NAMALWA (cell line): ENCODE results near the gene TXNIP.

Experiments
- DNase-seq: peaks from one replicate; pipeline ENCODE4 v3.0.0-alpha.2; 2015; ENCODE audit warnings: low spot score

The TXNIP gene

DNA sequence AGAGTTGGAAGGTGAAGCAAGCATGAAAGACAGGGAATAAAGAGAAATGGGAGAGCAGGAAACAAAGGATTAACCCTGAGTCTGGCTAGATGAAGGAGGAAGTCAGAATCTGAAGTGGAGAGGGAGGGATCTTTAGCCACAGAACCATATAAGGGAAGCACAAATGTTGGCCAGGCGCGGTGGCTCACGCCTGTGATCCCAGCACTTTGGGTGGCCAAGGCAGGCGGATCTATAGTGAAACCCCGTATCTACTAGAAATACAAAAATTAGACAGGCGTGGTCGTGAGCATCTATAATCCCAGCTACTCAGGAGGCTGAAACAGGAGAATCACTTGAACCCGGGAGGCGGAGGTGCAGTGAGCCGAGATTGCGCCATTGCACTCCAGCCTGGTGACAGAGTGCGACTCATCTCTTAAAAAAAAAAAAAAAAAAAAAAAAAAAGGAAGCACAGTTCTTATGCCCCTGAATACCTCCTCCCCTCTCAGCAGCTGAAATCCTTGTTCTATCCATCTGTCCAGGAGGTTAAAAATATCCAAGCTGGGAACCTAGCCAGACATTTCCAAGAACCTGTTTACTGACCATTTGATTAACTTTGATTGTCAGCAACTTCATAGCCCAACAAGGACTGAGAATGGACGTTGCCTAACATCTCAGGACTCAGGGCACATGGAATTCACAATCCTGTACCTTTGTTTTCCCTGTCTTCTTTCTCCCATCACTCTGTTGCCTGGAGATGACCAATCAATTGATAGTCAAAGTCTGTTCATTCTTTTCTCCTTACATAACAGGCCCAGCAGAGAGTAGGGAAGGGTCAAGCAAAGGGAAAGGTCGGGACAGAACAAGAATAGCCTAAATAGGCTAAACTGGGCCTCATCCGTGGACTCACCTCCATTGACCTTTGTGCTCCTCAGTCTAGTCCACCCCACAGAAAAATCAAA is 10.6 kb downstream of the TXNIP start:
- no peak for DNase-seq

DNA sequence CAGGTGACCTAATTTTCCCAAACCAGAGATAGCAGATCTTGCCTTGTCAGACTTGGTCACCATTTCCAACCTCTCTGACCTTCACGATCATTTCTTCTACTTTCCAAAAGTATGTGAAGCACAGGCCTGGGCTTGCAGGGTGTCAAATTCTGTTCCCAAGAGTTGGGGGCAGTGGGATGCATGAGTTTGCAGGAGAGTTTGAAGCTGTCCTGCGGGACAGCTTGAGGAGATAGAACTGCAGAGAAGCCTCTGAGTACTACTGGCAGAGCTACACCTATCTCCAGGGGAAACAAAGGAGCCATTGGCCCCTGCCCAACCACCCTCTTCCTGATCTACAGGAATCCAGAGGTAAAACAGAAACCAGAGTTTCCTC is 11.3 kb downstream of the TXNIP start:
- DNase-seq: no peak

DNA sequence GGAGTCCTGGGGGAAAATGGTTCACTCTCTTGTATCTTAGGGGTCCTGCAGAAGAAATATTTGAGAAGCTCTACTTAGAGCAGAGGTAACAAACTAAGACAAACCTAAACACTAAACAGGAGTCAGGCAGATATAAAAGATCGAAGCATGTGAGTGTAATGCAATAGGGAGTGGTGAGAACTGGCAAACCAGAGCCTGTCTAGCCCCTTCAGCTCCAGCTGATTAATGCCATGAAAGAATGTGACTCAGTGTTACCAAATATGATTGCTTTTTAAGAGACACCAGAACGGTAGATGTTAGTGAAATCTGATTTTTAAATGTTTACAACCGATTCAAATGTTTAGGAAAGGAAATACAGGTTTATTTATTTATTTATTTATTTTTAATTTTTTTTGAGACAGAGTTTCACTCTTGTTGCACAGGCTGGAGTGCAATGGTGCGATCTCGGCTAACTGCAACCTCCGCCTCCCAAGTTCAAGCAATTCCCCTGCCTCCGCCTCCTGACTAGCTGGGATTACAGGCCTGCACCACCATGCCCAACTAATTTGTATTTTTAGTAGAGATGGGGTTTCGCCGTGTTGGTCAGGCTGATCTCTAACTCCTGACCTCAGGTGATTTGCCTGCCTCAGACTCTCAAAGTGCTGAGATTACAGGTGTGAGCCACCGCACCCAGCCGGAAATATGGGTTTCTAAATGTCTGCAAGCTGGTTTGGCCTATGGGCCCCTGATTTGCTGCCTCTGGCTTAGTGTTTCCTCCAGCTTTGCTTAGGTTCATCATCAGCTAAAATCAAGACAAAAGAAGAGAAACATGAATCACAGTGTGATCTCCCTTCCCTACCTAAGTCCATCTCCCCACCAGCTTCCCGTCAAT is 12.2 kb downstream of the TXNIP start:
- no peak for DNase-seq

GRCh38 chr1:145983206-145983675 is 13.1 kb downstream of the TXNIP start:
- no peak for DNase-seq

- no peak for DNase-seq
These were observed 14.2 kb downstream of the TXNIP start for GRCh38 chr1:145982010-145982723.

DNA sequence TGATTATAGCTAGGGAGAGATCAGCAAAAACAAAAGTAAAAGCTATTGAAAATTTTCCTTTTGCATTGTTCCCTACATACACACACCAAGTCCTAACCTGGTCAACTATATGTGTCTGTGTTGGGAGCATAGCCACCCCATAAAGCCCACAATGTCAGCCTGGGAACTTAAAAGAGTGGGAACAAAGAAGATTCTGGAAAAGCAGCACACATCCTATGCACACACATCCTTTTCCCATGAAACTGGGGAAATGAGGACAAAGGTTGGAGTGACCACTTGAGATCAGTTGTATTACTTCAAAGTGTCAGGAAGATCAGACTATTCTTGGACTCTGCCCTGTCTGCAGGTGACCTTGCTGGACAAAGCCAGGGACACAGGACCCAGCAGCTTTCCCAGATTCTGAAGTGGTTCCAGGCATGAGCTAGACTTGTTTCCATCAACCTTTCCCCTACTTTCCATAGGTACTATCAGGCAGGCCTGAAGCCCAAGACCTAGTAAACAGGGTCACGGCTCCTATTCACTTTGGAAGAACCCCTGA is 15.9 kb downstream of the TXNIP start:
- no peak for DNase-seq

- DNase-seq: peak; percentile 48
These were observed 16.5 kb downstream of the TXNIP start for GRCh38 chr1:145979746-145980456.

DNA sequence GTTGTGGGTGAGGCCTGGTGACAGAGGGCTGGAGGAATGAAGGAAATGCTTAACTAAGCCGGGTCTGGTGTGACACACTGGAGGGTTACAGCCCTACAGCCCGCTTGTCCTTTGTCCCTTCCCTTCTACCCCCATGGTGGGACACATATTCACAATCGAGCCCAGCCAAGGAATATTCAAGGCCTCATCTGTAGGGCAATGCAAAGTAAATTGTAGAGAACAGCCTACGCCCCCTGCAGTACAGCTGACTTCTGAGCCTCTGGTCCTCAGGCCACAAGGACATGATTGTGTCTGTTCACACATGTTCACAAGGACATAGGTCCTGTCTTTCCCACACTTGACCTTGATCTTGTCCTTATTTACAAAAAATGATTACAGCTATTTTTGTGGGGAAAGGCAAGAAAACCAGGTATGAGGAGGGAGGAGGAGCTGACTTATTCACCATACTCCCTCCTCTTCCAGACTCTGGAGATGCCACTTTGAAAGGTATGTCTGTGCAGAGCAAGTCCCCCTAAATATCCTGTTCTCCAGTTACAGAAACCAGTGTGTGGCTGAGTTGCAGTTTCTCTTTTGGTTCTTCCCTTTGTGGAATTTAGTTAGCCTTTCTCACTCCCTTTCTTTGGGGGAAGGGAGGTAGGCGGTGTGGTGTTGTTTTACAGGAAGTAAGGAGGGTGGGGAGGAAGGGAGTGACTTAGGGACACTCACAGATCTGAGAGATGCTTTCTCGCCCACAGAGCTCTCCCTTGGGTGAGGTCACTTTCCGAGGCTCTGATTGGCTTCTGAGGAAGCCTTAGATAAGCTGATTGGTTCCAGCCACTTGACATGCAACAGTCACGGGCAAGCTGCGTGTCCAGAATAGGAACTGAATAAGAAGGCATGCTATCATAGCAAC is 17.3 kb downstream of the TXNIP start:
- peak; percentile 97 for DNase-seq

DNA sequence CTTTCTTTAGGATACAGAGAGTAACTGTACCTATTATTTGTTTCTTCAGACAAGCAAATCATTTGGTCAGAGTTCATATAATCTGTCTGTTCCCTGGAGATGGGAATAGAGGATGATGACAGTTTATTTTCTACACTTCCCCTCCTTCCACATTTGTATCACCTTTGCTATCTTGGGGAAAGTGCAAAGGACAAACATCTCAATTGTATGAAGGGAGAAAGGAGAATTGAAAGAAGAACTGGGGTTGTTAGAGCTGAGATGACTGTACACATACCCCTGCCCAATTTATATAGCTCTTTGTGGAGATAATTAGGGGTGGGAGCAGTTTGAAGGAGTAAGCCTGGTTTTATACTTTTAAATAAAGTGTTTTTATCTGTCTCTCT is 17.9 kb downstream of the TXNIP start:
- no peak for DNase-seq

- peak; percentile 93 for DNase-seq
These were observed 18.6 kb downstream of the TXNIP start for GRCh38 chr1:145977486-145978470.

GRCh38 chr1:145977016-145977415 is 19.4 kb downstream of the TXNIP start:
- no peak for DNase-seq

DNA sequence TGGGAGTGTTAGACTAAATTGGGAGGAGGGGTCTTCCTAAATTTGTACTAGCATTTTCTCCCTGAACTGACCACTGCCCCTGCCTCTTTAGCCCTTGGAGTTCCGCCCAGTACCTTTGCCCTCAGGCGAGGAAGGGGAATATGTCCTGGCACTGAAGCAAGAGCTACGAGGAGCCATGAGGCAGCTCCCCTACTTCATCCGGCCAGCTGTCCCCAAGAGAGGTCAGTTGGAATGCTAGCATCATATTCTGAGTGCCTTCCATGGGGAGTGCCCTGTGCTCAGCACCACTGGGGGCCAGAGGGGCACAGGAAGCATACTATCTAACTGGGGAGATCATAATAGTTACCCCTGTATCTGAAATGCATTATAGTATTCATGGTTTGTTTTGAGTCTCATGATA is 21.2 kb downstream of the TXNIP start:
- DNase-seq: no peak

GRCh38 chr1:145974721-145975120 is 21.7 kb downstream of the TXNIP start:
- no peak for DNase-seq

- DNase-seq: no peak
These were observed 23.8 kb downstream of the TXNIP start for GRCh38 chr1:145972580-145972979.

- DNase-seq: no peak
These were observed 29.1 kb downstream of the TXNIP start for GRCh38 chr1:145967288-145967687.

DNA sequence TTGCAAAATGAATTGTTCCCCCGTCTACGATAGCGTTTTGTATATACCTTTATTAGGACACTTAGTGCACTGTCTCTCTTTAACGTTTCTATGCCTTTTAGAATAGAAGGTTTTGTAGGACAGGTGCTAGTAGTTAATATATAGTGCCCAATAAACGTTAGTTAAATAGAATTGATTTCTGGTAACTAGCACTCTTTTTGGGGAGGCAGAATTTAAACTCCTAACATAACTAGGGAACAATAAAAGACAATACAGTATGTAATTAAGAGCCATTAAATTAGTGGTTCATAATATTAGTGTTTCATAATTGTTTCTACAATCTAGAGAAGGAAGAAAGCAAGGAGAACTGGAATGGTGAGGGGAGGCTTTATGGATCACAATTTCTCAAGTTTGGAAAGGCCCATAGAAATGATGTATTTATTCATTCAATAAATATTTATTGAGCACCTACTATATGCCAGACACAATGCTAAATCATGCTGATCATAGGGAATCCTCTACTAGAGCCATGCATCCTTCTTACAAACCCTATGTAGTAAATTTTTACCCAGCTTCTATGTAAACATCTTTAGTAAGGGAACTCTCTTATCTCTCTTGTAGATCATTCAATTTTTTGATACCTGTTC is 31.1 kb downstream of the TXNIP start:
- no peak for DNase-seq

DNA sequence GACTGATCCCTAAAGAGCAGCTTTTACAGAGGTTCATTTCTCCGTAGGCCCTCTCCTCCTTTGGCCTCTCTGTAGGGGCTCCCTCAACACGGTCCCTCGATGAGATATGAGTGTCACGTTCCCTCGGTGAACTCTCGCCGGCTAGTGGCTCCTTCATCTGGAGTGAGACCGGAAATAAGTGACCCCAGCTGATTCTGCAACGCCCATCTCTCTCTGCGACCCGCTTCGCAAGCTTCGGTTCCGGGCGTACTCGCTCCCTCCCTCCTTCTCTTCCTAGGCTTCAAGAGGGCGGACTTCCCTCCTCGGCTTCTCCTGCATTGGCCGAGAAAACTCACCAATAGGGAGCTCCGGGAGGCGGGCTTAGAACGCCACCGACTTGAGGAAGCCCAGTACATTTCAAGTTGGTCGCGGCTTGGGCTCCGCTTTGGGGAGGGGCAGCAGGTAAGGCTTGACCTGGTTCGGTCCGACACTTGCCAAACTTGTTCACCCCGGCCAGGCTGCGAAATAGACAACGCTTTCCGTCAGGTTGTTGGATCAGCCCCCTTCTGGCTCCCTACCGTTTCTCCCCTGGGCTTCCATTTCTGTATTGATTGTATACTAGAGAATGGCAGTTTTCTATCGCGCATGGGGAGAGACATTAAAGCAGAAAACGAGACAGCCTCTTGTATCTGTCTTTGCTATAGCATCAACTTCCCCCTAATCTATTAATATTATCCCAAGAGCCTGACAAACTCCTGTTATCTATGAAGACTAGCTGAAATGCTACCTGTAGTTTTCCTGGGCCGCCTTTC is 31.9 kb downstream of the TXNIP start, which contains the start of the genes ANKRD34A and POLR3GL:
Gene ANKRD34A (minus strand): TSS at position 248 of the 791 bp plus-strand sequence. CDS start 2,816 bp downstream, outside the sequence.
Gene POLR3GL (plus strand): TSS at position 363 of the 791 bp plus-strand sequence. CDS start 10,176 bp downstream, outside the sequence.
- DNase-seq: peak; percentile 99
